A549 (cell line): ENCODE measurements around the gene IPP. TPM values are rescaled to one million over a fixed set of nuclear protein-coding genes. Genes with fewer than 3 reads are reported as not detected.

Experiments
- ATAC-seq, 2 experiments: fragments of 200-7000 bp in 1 of 2; fragments of >200 bp in 1 of 2; cut with Nextera tagmentation in 1 of 2; cut with Tn5 transposase in 1 of 2; 3 replicates each; pipeline versions ENCODE4 v1.8.0 to v1.9.1; 2018 to 2020; ENCODE audit warnings: mild to moderate bottlenecking in 1 of 2, moderate library complexity in 1 of 2
- CTCF ChIA-PET: fragments of 300-600 bp; sonication (Branson Sonifier 250); formaldehyde crosslinking; extraction: SDS; loops from one replicate; lab custom pipeline; 2021; ENCODE audit warnings: antibody characterized with exemption, inconsistent platforms; lab: Yijun Ruan, JAX
- POLR2A ChIA-PET: fragments of 350-600 bp; formaldehyde crosslinking; extraction: SDS; loops from one replicate; lab custom pipeline; 2021; ENCODE audit warnings: antibody characterized with exemption, inconsistent platforms; lab: Yijun Ruan, JAX
- DNase-seq, 2 experiments: peaks; one replicate each; pipeline versions ENCODE4 v3.0.0 to v3.0.0-alpha.2; 2011 to 2016; ENCODE audit warnings: low read depth in 1 of 2, low spot score in 1 of 2
- FAIRE-seq: peaks from 2 replicates; lab custom pipeline; 2011; peaks lifted over from hg19 to GRCh38; lab: Jason Lieb, UNC
- H3K27ac ChIP-seq, 2 experiments: fragments of >200 bp; sonication (Bioruptor Twin); formaldehyde crosslinking; 3 replicates each; pipeline ENCODE4 v1.5.1; 2016 to 2017
- H3K4me1 ChIP-seq: fragments of >200 bp; sonication (Bioruptor Twin); formaldehyde crosslinking; 3 replicates; pipeline ENCODE4 v1.6.1; 2016
- H3K4me2 ChIP-seq: fragments of >200 bp; sonication (Bioruptor Twin); formaldehyde crosslinking; 3 replicates; pipeline ENCODE4 v1.6.1; 2016
- H3K4me3 ChIP-seq: fragments of >200 bp; sonication (Bioruptor Twin); formaldehyde crosslinking; 3 replicates; pipeline ENCODE4 v1.5.1; 2016
- H3K9me3 ChIP-seq: fragments of >200 bp; sonication (Bioruptor Twin); formaldehyde crosslinking; 3 replicates; pipeline ENCODE4 v1.6.1; 2016
- CEBPB ChIP-seq, 2 experiments: fragments of >200 bp in 1 of 2; sonication (Bioruptor Twin) in 1 of 2; formaldehyde crosslinking in 1 of 2; IDR thresholded peaks; 2 replicates each; pipeline ENCODE4 v1.6.1; 2012 to 2016
- EHMT2 ChIP-seq: fragments of 200-600 bp; sonication (generic); IDR thresholded peaks from 2 replicates; pipeline ENCODE4 v1.6.1; 2016; ENCODE audit warnings: antibody characterized with exemption, low read depth, mild to moderate bottlenecking, moderate library complexity
- RARB ChIP-seq: fragments of 250-450 bp; sonication (Bioruptor Pico); IDR thresholded peaks from 2 replicates; pipeline ENCODE4 v1.8.0; 2021; ENCODE audit warnings: mild to moderate bottlenecking, moderate library complexity
- SREBF2 ChIP-seq: fragments of 450-650 bp; IDR thresholded peaks from 2 replicates; pipeline ENCODE4 v1.6.1; 2014; ENCODE audit warnings: mild to moderate bottlenecking, moderate library complexity
- WGBS: methylation state at CpG from one replicate; pipeline ENCODE4 v1.1.6; 2017; ENCODE audit errors: missing lambda C conversion rate; 5-methylcytosine and 5-hydroxymethylcytosine counted together
- polyA plus RNA-seq, 4 experiments: library from polyadenylated mRNA; depleted of rRNA in 3 of 4; stranded (reverse); fragments of >200 nt; fragmentation: RNase III in 1 of 4; extraction: RNeasy Plus Mini Kit Qiagen cat#74134 plus additional on column Dnase treatment in 1 of 4; gene quantifications; 2 replicates in 3 of 4; 3 replicates in 1 of 4; pipeline ENCODE4 v1.2.3, GENCODE V29; 2011 to 2017
- TF ChIP-seq, protein P1 (sequence below): fragments of >200 bp; sonication (Bioruptor Twin); formaldehyde crosslinking; IDR thresholded peaks from 2 replicates; pipeline ENCODE4 v1.6.1; 2016
- TF ChIP-seq, protein P2 (sequence below): fragments of 150-350 bp; IDR thresholded peaks from 2 replicates; pipeline ENCODE4 v1.6.1; 2014; ENCODE audit warnings: low read depth, mild to moderate bottlenecking, low read length
- TF ChIP-seq, protein P3 (sequence below): IDR thresholded peaks from 2 replicates; pipeline ENCODE4 v1.6.1; 2012
- TF ChIP-seq, protein P4 (sequence below): fragments of >200 bp; sonication (Bioruptor Twin); formaldehyde crosslinking; IDR thresholded peaks from 3 replicates; pipeline ENCODE4 v1.6.1; 2016

Gene IPP
- polyA plus RNA-seq, 2 of the 4 experiments (the other 2 are of a cell fraction): 7.6 to 11.9 TPM

DNA sequence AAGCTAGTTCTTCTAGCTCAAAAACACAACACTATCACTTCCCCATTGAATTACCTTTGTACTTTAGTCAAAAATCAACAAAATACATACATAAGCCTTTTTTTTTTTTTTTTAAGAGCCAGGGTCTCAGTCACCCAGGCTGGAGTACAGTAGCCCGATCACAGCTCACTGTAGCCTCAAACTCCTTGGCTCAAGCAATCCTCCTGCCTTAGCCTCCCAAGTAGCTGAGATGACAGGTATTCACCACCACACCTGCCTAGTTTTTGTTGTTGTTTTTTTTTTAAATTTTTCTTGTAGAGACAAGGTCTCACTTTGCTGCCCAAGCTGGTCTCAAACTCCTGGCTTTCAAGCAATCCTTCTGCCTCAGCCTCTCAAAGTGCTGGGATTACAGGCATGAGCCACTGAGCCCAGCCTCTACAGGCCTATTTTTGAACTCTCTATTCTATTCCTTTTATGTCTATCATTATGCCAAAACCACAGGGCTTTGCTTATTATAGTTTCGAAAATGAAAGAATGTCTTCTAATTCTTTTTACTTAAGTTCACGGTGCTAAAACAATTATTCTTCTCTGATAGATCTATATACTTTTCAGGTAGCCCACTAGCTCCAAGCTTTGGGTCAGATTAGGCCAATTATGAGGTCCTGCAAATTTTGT is 93.8 kb downstream of the IPP start:
- ATAC-seq: no peak
- no peak for FAIRE-seq
- Histone ChIP-seq H3K4me3 (no peak overlapping the region), H3K9me3 (no peaks in the 10 kb centered on the region), H3K4me2 (no peak overlapping the region), H3K4me1 (no peaks in the 10 kb centered on the region), H3K27ac (no peak overlapping the region)
- TF ChIP-seq, protein P1, sequence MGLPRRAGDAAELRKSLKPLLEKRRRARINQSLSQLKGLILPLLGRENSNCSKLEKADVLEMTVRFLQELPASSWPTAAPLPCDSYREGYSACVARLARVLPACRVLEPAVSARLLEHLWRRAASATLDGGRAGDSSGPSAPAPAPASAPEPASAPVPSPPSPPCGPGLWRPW: no peak
- TF ChIP-seq, protein P2, sequence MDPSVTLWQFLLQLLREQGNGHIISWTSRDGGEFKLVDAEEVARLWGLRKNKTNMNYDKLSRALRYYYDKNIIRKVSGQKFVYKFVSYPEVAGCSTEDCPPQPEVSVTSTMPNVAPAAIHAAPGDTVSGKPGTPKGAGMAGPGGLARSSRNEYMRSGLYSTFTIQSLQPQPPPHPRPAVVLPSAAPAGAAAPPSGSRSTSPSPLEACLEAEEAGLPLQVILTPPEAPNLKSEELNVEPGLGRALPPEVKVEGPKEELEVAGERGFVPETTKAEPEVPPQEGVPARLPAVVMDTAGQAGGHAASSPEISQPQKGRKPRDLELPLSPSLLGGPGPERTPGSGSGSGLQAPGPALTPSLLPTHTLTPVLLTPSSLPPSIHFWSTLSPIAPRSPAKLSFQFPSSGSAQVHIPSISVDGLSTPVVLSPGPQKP: no peak
- no peak for DNase-seq
- ChIA-PET CTCF (no interaction called here), POLR2A (no interaction called here)
- WGBS: 95% methylated on average over 3 of the region's 3 CpGs

DNA sequence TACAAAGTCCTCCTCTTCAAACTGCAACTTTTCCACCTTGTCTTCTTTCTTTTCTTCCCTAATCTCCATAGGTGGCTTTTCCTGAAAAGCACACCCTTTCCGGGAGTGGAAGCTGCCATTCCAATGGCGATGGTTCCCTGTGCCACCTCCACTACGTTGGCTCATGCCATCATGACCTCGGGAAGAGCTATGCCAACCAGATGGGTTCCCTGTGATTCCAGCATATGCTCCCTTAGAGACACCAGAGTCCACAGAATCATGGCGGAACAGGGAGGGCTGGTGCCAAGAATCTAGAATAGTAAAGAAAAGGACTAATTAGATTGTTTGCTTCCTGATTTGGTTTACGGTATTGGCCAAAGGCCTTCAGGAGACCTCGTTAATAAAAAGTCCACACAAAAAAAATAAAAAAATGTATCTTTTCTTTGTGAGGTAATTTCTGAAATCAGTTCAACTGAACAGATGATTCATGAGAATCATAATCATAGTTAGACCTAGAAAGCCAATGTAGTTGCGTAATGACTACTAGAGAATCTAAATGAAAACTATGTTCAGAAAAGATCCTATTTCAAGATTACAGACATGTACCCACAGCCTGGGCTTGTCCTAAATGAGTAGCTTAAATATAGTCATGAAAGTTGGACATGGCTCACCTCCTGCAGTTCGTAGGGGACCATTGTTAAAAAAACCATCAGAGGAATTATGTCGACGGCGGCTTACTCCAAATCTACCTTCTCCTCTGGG is 95.7 kb downstream of the IPP start:
- no peaks in the 10 kb centered on the region for H3K4me1 ChIP-seq
- ATAC-seq: no peak
- ChIA-PET POLR2A (no interaction called here), CTCF (interaction anchor here (1.2 to 2.5 kb wide), 2 partner anchors 8 to 11 kb away, joined by 3 to 5 read pairs; no protein-coding TSS in a partner anchor)
- no peak overlapping the region for H3K27ac ChIP-seq
- no peak overlapping the region for H3K4me2 ChIP-seq
- FAIRE-seq: no peak
- 91% methylated on average over 12 of the region's 12 CpGs for WGBS
- no peaks in the 10 kb centered on the region for H3K9me3 ChIP-seq
- H3K4me3 ChIP-seq: no peak overlapping the region
- TF ChIP-seq RARB (CRISPR knock-in tag) (no peak), SREBF2 (no peak), CEBPB (IDR thresholded peaks at IDR 0.05) (0 out of 4 replicates have a peak, but pooled peaks of 1 of the 2 experiments have one; percentile 18), EHMT2 (no peak)
- TF ChIP-seq, protein P3, sequence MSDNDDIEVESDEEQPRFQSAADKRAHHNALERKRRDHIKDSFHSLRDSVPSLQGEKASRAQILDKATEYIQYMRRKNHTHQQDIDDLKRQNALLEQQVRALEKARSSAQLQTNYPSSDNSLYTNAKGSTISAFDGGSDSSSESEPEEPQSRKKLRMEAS: no peak
- TF ChIP-seq, protein P4, sequence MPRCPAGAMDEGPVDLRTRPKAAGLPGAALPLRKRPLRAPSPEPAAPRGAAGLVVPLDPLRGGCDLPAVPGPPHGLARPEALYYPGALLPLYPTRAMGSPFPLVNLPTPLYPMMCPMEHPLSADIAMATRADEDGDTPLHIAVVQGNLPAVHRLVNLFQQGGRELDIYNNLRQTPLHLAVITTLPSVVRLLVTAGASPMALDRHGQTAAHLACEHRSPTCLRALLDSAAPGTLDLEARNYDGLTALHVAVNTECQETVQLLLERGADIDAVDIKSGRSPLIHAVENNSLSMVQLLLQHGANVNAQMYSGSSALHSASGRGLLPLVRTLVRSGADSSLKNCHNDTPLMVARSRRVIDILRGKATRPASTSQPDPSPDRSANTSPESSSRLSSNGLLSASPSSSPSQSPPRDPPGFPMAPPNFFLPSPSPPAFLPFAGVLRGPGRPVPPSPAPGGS: no peak
- DNase-seq: no peak

Other genes starting within 250 kb of the IPP start
- 2,329 and 2,391 TPM in 2 replicates for gene PRDX1, start 228.8 kb downstream of the IPP start, polyA plus RNA-seq (2011; rRNA removed)
- 2,513 to 2,709 TPM (median 2,555 TPM) in 3 replicates for gene PRDX1, start 228.8 kb downstream of the IPP start, polyA plus RNA-seq (2017; fragmentation: RNase III; extraction: RNeasy Plus Mini Kit Qiagen cat#74134 plus additional on column Dnase treatment)
- 110 and 139 TPM in 2 replicates for gene AKR1A1, start 199.8 kb downstream of the IPP start, polyA plus RNA-seq (2011; rRNA removed)
- 77.3 to 92.8 TPM (median 89.0 TPM) in 3 replicates for gene AKR1A1, start 199.8 kb downstream of the IPP start, polyA plus RNA-seq (2017; fragmentation: RNase III; extraction: RNeasy Plus Mini Kit Qiagen cat#74134 plus additional on column Dnase treatment)
- 101 and 139 TPM in 2 replicates for gene NASP, start 166.6 kb downstream of the IPP start, polyA plus RNA-seq (2011; rRNA removed)
- 262 to 273 TPM (median 272 TPM) in 3 replicates for gene NASP, start 166.6 kb downstream of the IPP start, polyA plus RNA-seq (2017; fragmentation: RNase III; extraction: RNeasy Plus Mini Kit Qiagen cat#74134 plus additional on column Dnase treatment)
- gene CCDC17, start 126.6 kb downstream of the IPP start, polyA plus RNA-seq (2011; rRNA removed): 0.38 and 0.50 TPM in 2 replicates
- gene CCDC17, start 126.6 kb downstream of the IPP start, polyA plus RNA-seq (2017; fragmentation: RNase III; extraction: RNeasy Plus Mini Kit Qiagen cat#74134 plus additional on column Dnase treatment): 0.26 to 0.66 TPM (median 0.49 TPM) in 3 replicates
- gene GPBP1L1, start 64.1 kb downstream of the IPP start, polyA plus RNA-seq (2011; rRNA removed): 61.3 and 74.0 TPM in 2 replicates
- gene GPBP1L1, start 64.1 kb downstream of the IPP start, polyA plus RNA-seq (2017; fragmentation: RNase III; extraction: RNeasy Plus Mini Kit Qiagen cat#74134 plus additional on column Dnase treatment): 47.7 to 50.9 TPM (median 50.5 TPM) in 3 replicates
- 50.8 and 65.4 TPM in 2 replicates for gene TMEM69, start 62.5 kb downstream of the IPP start, polyA plus RNA-seq (2011; rRNA removed)
- 21.6 to 23.1 TPM (median 22.7 TPM) in 3 replicates for gene TMEM69, start 62.5 kb downstream of the IPP start, polyA plus RNA-seq (2017; fragmentation: RNase III; extraction: RNeasy Plus Mini Kit Qiagen cat#74134 plus additional on column Dnase treatment)
- gene MAST2, start 53.0 kb upstream of the IPP start, polyA plus RNA-seq (2011; rRNA removed): 19.3 and 23.6 TPM in 2 replicates
- 16.8 to 20.5 TPM (median 18.5 TPM) in 3 replicates for gene MAST2, start 53.0 kb upstream of the IPP start, polyA plus RNA-seq (2017; fragmentation: RNase III; extraction: RNeasy Plus Mini Kit Qiagen cat#74134 plus additional on column Dnase treatment)